Measurements from ENCODE around the gene PARD3.

DNA sequence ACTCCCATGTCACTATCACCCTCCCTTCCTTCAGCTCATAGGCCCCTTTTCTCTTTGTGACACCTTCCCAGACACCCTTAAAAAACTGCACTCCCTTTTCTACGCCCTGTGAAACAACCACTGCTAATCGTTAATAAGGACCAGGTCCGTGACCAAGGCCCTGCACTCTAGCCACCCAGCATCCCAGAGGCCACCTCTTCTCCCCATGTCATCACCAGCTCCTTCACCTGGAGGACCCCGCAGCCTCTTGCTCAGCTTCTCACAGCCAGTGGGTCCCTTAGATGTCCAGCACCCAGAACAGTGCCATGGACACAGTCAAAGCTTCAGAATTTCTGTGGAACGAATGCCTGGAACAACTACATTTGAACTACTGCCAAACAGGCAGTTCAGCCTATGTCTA lies 2.3 kb downstream of the PARD3 start:
- no peak for TF ChIP-seq CTCF (IDR thresholded peaks at IDR 0.05)
- TF ChIP-seq EZH2 (IDR thresholded peaks at IDR 0.05): no peak
- no peak for TF ChIP-seq EZH2phosphoT487 (IDR thresholded peaks at IDR 0.05)

Data from neural progenitor cell (in vitro differentiated cells).